Measurements from ENCODE around the gene OR4C6. TPM values are rescaled to one million over a fixed set of nuclear protein-coding genes. Genes with fewer than 3 reads are reported as not detected.

OR4C6 gene
- polyA plus RNA-seq = not detected

- 52 to 77% (median 74%) methylated on average over 1 of the region's 1 CpG for WGBS, 3 donors
These were observed at the start of gene OR4C6 for GRCh38 chr11:55661901-55662300. Gene OR4C6 (plus strand): TSS chr11:55662201. CDS start chr11:55665167, 2,966 bp downstream.

DNA sequence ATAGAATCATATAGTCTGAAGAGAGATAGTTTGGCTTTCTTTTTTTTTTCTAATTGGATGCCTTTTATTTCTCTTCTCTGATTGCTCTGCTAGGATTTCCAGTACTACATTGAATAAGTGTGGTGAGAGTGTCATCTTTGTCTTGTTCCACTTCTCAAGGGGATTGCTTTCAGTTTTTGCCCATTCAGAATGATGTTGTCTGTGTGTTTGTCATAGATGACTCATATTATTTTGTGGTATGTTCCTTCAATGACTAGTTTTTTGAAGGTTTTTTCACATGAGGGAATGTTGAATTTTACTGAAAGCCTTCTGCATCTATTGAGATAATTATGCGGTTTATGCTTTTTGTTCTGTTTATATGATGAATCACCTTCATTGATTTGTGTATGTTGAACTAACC, 37.5 kb upstream of the OR4C6 start:
- 70 to 87% (median 75%) methylated on average over 1 of the region's 1 CpG for WGBS, 3 donors
- H3K27ac ChIP-seq (ENCODE audit: low read depth, low read length) = no peak overlapping the region

More at GRCh38 chr11:55661901-55662300, at the start of gene OR4C6:
- H3K27ac ChIP-seq (ENCODE audit: low read depth, low read length) = no peak within 1 kb of the TSS

GRCh38 chr11:55634813-55635212, 27.2 kb upstream of the OR4C6 start, which contains the start of gene OR4P4:
Gene OR4P4 (plus strand): TSS chr11:55635113.
- 31 to 55% (median 44%) methylated on average over 3 of the region's 3 CpGs for WGBS, 3 donors

GRCh38 chr11:55648027-55648426, 14.0 kb upstream of the OR4C6 start, which contains the start of gene OR4S2:
Gene OR4S2 (plus strand): TSS chr11:55648327. CDS start chr11:55650904, 2,577 bp downstream.
- H3K27ac ChIP-seq (ENCODE audit: low read depth, low read length) = no peak within 1 kb of the TSS
- WGBS, 3 donors = 76 to 79% (median 78%) methylated on average over 2 of the region's 2 CpGs

More at GRCh38 chr11:55634813-55635212, 27.2 kb upstream of the OR4C6 start, which contains the start of gene OR4P4:
- H3K27ac ChIP-seq (ENCODE audit: low read depth, low read length) = no peak within 1 kb of the TSS

DNA sequence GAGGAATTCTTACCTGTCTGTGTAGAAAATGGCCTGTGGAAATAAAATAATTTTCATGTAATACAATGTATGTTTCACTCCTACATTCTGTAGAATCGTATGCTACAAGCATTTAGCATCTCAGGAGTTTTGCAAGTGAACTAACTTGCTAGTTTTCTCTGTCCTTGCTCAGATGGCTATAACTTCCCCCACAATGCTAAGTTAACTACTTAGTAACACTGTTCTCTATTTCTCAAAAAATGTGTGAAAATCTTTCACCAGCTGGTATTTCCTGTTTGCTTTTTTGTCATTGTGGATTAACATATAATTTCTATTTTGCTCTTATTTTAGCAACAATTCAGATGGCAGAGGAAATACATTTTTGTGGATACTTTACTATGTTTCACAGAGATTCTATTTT, 9.4 kb upstream of the OR4C6 start:
- WGBS, 3 donors = 58 to 66% (median 58%) methylated on average over 1 of the region's 1 CpG

GRCh38 chr11:55655096-55655495, 6.9 kb upstream of the OR4C6 start:
- no peak overlapping the region for H3K27ac ChIP-seq (ENCODE audit: low read depth, low read length)

More for the DNA sequence above, 9.4 kb upstream of the OR4C6 start:
- no peak overlapping the region for H3K27ac ChIP-seq (ENCODE audit: low read depth, low read length)

DNA sequence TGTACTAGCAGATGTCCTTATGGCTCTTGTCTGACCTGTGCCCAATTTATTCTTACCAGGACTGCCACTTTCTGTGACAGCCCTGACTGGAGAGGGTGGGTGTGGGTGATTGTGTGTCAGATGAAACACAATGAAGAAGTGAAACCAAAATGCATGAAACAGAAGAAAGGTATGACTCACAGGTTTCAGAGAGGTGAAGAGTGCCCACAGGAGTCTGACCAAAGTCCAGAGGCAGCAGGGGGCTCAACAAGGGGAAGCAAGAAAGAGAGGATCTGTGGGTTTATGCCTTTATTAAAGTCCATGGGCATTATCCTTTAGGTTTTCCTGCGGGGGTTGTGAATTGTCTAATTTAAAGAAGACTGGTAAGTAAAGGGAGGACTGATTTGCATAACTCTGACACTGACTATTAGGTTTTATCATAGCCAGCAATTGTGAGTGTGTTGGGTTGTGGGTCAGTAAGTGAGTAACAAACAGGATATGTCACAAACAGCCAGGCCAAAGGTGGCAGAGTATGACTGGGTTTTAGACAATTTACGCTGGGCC, 3.9 kb upstream of the OR4C6 start:
- H3K27ac ChIP-seq (ENCODE audit: low read depth, low read length) = no peak overlapping the region
- 83 to 89% (median 88%) methylated on average over 2 of the region's 2 CpGs for WGBS, 3 donors

DNA sequence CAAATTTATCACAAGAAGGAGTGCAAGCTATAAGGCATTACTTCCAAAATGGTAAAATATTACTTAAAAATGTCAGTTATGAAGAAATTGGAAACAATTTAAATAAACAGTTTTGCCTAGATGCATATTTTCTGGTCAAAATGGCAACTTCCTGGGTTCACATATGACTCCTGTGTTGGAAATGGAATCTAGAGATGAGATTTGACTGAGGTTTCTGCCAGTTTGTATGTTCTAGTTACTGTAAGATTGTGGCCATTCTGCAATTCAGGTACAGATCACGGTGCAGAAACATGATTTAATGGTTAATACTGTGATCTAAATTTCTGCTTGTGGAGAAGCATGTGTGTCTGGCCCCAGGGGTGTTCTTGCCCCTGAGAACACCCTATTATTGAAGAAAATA, 3.4 kb upstream of the OR4C6 start:
- H3K27ac ChIP-seq (ENCODE audit: low read depth, low read length) = no peak overlapping the region
- WGBS, 3 donors = 24 to 47% (median 47%) methylated on average over 1 of the region's 1 CpG

DNA sequence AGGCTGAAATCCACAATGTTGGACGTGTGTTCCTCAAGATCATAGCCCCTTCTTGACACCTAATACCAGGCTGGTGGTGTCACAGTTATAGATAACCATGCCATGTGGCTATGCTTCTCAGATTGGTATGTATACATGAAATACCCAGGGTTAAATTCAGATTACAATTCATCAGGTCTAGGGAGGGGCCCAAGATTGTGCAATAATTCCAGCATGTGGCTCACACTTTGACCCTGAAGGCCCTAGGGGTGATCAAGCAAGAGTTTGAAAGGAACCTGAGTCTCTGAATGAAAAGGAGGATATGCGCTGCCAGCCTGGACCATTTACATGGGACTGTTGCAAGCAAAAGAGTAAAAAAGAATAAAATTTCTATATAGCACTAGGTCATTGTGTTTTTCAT, 7.4 kb downstream of the OR4C6 start:
- no peak overlapping the region for H3K27ac ChIP-seq (ENCODE audit: low read depth, low read length)
- WGBS, 3 donors = 39 to 45% (median 43%) methylated on average over 2 of the region's 2 CpGs

DNA sequence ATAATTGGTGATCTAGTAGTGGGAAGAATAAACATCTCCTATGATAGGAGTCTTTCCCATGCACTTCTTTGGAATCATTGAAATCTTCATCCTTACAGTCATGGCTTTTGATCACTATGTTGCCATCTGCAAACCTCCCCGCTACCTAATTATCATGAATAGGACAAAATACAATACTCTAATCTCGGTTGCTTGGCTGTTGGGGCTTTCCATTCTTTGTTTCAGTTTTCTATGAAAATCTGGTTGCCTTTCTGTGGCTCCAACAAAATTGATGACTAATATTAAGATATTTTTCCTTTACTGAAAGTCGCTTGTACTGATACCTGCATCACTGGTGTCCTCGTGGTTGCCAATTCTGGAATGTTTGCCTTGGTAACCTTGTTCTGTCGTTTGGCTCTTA, 11.9 kb downstream of the OR4C6 start:
- no peak overlapping the region for H3K27ac ChIP-seq (ENCODE audit: low read depth, low read length)
- WGBS, 3 donors = 54 to 58% (median 58%) methylated on average over 5 of the region's 5 CpGs

- H3K27ac ChIP-seq (ENCODE audit: low read depth, low read length) = no peak overlapping the region
- 76 to 81% (median 79%) methylated on average over 3 of the region's 3 CpGs for WGBS, 3 donors
These were observed 35.8 kb downstream of the OR4C6 start for GRCh38 chr11:55697817-55698216.

DNA sequence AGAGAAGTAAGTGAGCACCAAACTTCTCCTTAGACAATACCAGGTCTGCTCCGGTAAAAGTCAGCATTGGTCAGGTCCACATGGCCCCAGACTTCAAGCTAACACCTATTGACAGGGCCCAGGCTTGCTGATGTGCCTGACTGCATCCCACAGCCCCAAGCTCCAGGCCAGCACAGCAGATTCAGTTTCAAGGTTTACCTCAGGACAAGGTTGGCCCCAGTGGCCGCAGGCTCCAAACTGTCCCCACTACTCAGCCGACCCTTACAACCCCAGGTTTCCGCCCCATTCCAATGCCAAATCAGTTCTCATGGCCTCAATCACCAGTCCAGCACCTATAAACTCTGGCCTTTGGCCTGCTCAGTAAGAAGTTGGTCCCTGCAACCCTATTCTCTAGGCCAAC, 39.4 kb downstream of the OR4C6 start:
- WGBS, 3 donors = 71 to 86% (median 82%) methylated on average over 4 of the region's 4 CpGs
- H3K27ac ChIP-seq (ENCODE audit: low read depth, low read length) = no peak overlapping the region

DNA sequence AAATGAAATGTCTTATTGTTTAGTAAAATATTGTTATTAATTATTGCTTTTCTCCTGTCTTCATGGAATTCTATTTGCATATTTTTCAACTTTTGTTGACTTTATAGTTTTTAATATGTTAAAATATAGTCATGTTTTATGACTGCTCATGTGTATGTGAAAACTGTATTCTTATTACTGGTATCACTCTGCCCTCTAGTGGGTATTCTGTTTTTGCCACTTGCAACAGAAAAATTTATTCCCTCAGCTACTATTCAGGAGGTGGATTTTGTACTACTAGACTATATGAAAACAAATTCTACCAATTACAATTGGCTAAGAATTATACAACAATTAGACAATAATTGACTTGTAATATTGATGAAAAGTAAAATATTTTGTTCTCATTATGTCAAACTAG, 45.0 kb downstream of the OR4C6 start:
- H3K27ac ChIP-seq (ENCODE audit: low read depth, low read length) = no peak overlapping the region

GRCh38 chr11:55714982-55715888, 53.2 kb downstream of the OR4C6 start:
- no peak overlapping the region for H3K27ac ChIP-seq (ENCODE audit: low read depth, low read length)
- WGBS, 3 donors = 25 to 33% (median 29%) methylated on average over 10 of the region's 10 CpGs

Other genes with a start within 250 kb of the OR4C6 start
- gene OR4C15, start 107.7 kb upstream of the OR4C6 start, polyA plus RNA-seq = not detected
- gene OR4C16, start 90.1 kb upstream of the OR4C6 start, polyA plus RNA-seq = not detected
- gene OR4C11, start 54.6 kb upstream of the OR4C6 start, polyA plus RNA-seq = not detected
- gene OR4P4, start 27.1 kb upstream of the OR4C6 start, polyA plus RNA-seq = not detected
- gene OR4S2, start 13.9 kb upstream of the OR4C6 start, polyA plus RNA-seq = not detected
- not detected for gene OR5D13, start 111.2 kb downstream of the OR4C6 start, polyA plus RNA-seq
- gene OR5D14, start 133.4 kb downstream of the OR4C6 start, polyA plus RNA-seq = not detected
- gene OR5L1, start 149.2 kb downstream of the OR4C6 start, polyA plus RNA-seq = not detected
- gene OR5D18, start 157.4 kb downstream of the OR4C6 start, polyA plus RNA-seq = not detected
- gene OR5L2, start 165.0 kb downstream of the OR4C6 start, polyA plus RNA-seq = not detected
- gene OR5D16, start 176.6 kb downstream of the OR4C6 start, polyA plus RNA-seq = not detected
- gene TRIM51, start 221.1 kb downstream of the OR4C6 start, polyA plus RNA-seq = not detected